Measurements from ENCODE around the gene ENPP1. TPM values are rescaled to one million over a fixed set of nuclear protein-coding genes. Genes with fewer than 3 reads are reported as not detected.

The ENPP1 gene
- total RNA-seq, 1 experiment from 2014 or later = 6.5 TPM

- Histone ChIP-seq H3K4me3 (replicated peaks in 1 of 2; ENCODE audit: low read depth in 1 of 2, low read length in 2 of 2) (no peak overlapping the region), H3K36me3 (ENCODE audit: control insufficient read depth in 1 of 2, insufficient read depth in 2 of 2, low read length in 2 of 2) (no peaks in the 10 kb centered on the region), H3K79me2 (ENCODE audit: insufficient read depth, low read length) (no peaks in the 10 kb centered on the region), H3K4me2 (ENCODE audit: low read length) (no peak overlapping the region), H3K4me1 (ENCODE audit: control insufficient read depth in 1 of 2, insufficient read depth in 2 of 2, low read length in 2 of 2) (no peaks in the 10 kb centered on the region), H2AFZ (ENCODE audit: low read depth, low read length, poor library complexity, severe bottlenecking) (no peak overlapping the region), H3K9me3 (ENCODE audit: control insufficient read depth in 1 of 2, insufficient read depth in 1 of 2, low read depth in 1 of 2, low read length in 2 of 2) (no peaks in the 10 kb centered on the region), H4K20me1 (ENCODE audit: insufficient read depth) (no peaks in the 10 kb centered on the region), H3K9me2 (ENCODE audit: insufficient read depth) (no peaks in the 10 kb centered on the region), H3K27me3 (ENCODE audit: insufficient read depth, low read length) (no peaks in the 10 kb centered on the region), H3K9ac (ENCODE audit: low read length) (no peak overlapping the region), H3K27ac (ENCODE audit: low read depth, low read length) (no peak overlapping the region)
- DNase-seq (ENCODE audit: low read depth, low spot score) (no peak), ATAC-seq (no peak)
- ChIA-PET POLR2A (interaction anchor here (1.0 kb wide), 1 partner anchor 9 kb away, joined by 3 read pairs; no protein-coding TSS in a partner anchor), CTCF (no interaction called here), RAD21 (ENCODE audit: low non-redundant PET in 1 of 2, low total read pairs in 2 of 2, uncharacterized antibody in 2 of 2, unreplicated experiment in 2 of 2) (no interaction called here)
- BruUV-seq (replicated peaks) = no TSS peak
- intact Hi-C loops (cut with micrococcal nuclease) = no loop called here
- TF ChIP-seq ZFX (IDR thresholded peaks at IDR 0.05) (no peak), CBX3 (IDR thresholded peaks at IDR 0.05; ENCODE audit: low read depth) (no peak), CTCF (IDR thresholded peaks at IDR 0.05 in 2 of 3, conservative IDR thresholded peaks at IDR 0.05 in 1 of 3; ENCODE audit: borderline replicate concordance in 1 of 3, insufficient read depth in 1 of 3, low read depth in 2 of 3, low read length in 2 of 3) (no peak), SRF (IDR thresholded peaks at IDR 0.05; ENCODE audit: low read depth) (no peak), POLR2A (IDR thresholded peaks at IDR 0.05; ENCODE audit: borderline replicate concordance, extremely low read depth, insufficient read depth, insufficient read length) (no peak), ELF1 (IDR thresholded peaks at IDR 0.05; ENCODE audit: borderline replicate concordance, low read depth) (no peak), RAD21 (IDR thresholded peaks at IDR 0.05; ENCODE audit: low read depth) (no peak)
Observed at GRCh38 chr6:131849799-131850198, 42.0 kb downstream of the ENPP1 start.

DNA sequence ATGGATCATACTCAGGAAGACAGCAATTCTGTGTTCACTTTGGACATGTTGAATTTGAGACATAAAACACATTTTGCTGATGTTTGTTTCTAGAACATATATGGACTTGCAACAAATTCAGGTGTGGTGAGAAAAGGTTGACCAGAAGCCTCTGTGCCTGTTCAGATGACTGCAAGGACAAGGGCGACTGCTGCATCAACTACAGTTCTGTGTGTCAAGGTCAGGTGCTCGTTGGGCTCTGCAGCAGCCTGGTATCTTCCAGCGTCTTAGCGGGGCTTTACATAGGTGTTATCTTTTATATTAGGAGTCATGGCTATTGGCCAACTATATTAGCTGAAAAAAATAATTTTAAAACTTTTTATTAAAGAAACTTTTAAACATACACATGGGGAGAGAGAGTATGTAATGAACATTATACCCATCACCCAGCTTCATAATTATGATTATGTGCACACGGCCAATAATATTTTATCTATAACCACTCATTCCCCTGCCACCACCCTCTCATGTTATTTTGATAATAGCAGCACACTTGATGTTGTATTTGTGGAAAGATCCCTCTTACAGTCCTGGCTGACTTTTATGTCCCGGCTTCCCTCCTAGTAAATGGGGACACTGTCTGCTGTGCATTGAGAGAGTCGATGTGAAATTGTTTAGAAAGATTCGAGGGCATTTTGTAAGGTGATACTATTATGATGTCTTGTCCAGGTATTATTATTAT is 43.4 kb downstream of the ENPP1 start:
- H3K4me3 ChIP-seq (replicated peaks in 1 of 2; ENCODE audit: low read depth in 1 of 2, low read length in 2 of 2) = no peak overlapping the region
- intact Hi-C loops (cut with micrococcal nuclease) = no loop called here
- no peaks in the 10 kb centered on the region for H4K20me1 ChIP-seq (ENCODE audit: insufficient read depth)
- DNase-seq (ENCODE audit: low read depth, low spot score) = no peak
- no peak overlapping the region for H3K4me2 ChIP-seq (ENCODE audit: low read length)
- CTCF ChIA-PET = no interaction called here
- H3K9ac ChIP-seq (ENCODE audit: low read length) = no peak overlapping the region
- H3K27ac ChIP-seq (ENCODE audit: low read depth, low read length) = no peak overlapping the region
- TF ChIP-seq CBX3 (IDR thresholded peaks at IDR 0.05; ENCODE audit: low read depth) = no peak
- TF ChIP-seq EZH2 (IDR thresholded peaks at IDR 0.05) = no peak
- no peak for TF ChIP-seq SP1 (IDR thresholded peaks at IDR 0.05; ENCODE audit: low read depth)
- no peak for TF ChIP-seq EZH2phosphoT487 (IDR thresholded peaks at IDR 0.05; ENCODE audit: borderline replicate concordance)
- TF ChIP-seq CEBPB (IDR thresholded peaks at IDR 0.05; ENCODE audit: low read depth) = no peak
- TF ChIP-seq YY1 (IDR thresholded peaks at IDR 0.05; ENCODE audit: extremely low read depth, insufficient replicate concordance, low read depth, low read length) = no peak
- TF ChIP-seq MAX (IDR thresholded peaks at IDR 0.05) = no peak
- no peak for TF ChIP-seq SIN3A (IDR thresholded peaks at IDR 0.05; ENCODE audit: low read depth)
- TF ChIP-seq POLR2AphosphoS5 (IDR thresholded peaks at IDR 0.05; ENCODE audit: low read depth, low read length) = no peak
- TF ChIP-seq, protein P1, sequence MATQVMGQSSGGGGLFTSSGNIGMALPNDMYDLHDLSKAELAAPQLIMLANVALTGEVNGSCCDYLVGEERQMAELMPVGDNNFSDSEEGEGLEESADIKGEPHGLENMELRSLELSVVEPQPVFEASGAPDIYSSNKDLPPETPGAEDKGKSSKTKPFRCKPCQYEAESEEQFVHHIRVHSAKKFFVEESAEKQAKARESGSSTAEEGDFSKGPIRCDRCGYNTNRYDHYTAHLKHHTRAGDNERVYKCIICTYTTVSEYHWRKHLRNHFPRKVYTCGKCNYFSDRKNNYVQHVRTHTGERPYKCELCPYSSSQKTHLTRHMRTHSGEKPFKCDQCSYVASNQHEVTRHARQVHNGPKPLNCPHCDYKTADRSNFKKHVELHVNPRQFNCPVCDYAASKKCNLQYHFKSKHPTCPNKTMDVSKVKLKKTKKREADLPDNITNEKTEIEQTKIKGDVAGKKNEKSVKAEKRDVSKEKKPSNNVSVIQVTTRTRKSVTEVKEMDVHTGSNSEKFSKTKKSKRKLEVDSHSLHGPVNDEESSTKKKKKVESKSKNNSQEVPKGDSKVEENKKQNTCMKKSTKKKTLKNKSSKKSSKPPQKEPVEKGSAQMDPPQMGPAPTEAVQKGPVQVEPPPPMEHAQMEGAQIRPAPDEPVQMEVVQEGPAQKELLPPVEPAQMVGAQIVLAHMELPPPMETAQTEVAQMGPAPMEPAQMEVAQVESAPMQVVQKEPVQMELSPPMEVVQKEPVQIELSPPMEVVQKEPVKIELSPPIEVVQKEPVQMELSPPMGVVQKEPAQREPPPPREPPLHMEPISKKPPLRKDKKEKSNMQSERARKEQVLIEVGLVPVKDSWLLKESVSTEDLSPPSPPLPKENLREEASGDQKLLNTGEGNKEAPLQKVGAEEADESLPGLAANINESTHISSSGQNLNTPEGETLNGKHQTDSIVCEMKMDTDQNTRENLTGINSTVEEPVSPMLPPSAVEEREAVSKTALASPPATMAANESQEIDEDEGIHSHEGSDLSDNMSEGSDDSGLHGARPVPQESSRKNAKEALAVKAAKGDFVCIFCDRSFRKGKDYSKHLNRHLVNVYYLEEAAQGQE (IDR thresholded peaks at IDR 0.05; ENCODE audit: low read depth) = no peak
- no peaks in the 10 kb centered on the region for H3K79me2 ChIP-seq (ENCODE audit: insufficient read depth, low read length)
- no peaks in the 10 kb centered on the region for H3K36me3 ChIP-seq (ENCODE audit: control insufficient read depth in 1 of 2, insufficient read depth in 2 of 2, low read length in 2 of 2)
- no peak overlapping the region for H2AFZ ChIP-seq (ENCODE audit: low read depth, low read length, poor library complexity, severe bottlenecking)
- no peaks in the 10 kb centered on the region for H3K9me3 ChIP-seq (ENCODE audit: control insufficient read depth in 1 of 2, insufficient read depth in 1 of 2, low read depth in 1 of 2, low read length in 2 of 2)
- no peak for ATAC-seq
- POLR2A ChIA-PET = no interaction called here
- no peaks in the 10 kb centered on the region for H3K4me1 ChIP-seq (ENCODE audit: control insufficient read depth in 1 of 2, insufficient read depth in 2 of 2, low read length in 2 of 2)
- BruUV-seq (replicated peaks) = no TSS peak
- H3K27me3 ChIP-seq (ENCODE audit: insufficient read depth, low read length) = no peaks in the 10 kb centered on the region
- RAD21 ChIA-PET (ENCODE audit: low non-redundant PET in 1 of 2, low total read pairs in 2 of 2, uncharacterized antibody in 2 of 2, unreplicated experiment in 2 of 2) = no interaction called here
- no peaks in the 10 kb centered on the region for H3K9me2 ChIP-seq (ENCODE audit: insufficient read depth)

Measured in HCT116 (cell line).